Muscle of leg (tissue), 11 donors: Measurements from ENCODE around the gene PPM1H. TPM values are rescaled to one million over a fixed set of nuclear protein-coding genes. Genes with fewer than 3 reads are reported as not detected.

ENCODE experiments used
- DNase-seq: peaks from one replicate; pipeline ENCODE4 v3.0.0; 2013
- H3K27ac ChIP-seq: one replicate; pipeline ENCODE4 v1.5.1; 2013; ENCODE audit warnings: mild to moderate bottlenecking, low read length, control low read depth
- H3K27me3 ChIP-seq: one replicate; pipeline ENCODE4 v1.6.1; 2013; ENCODE audit warnings: low read length; ENCODE audit not compliant: control insufficient read depth, insufficient read depth
- H3K36me3 ChIP-seq: one replicate; pipeline ENCODE4 v1.6.1; 2013; ENCODE audit warnings: low read length; ENCODE audit not compliant: control insufficient read depth, insufficient read depth
- H3K4me1 ChIP-seq: one replicate; pipeline ENCODE4 v1.6.1; 2013; ENCODE audit warnings: low read length; ENCODE audit not compliant: control insufficient read depth, insufficient read depth
- H3K4me3 ChIP-seq: one replicate; pipeline ENCODE4 v1.5.1; 2013; ENCODE audit warnings: low read length, control low read depth
- H3K9me3 ChIP-seq: replicated peaks from 2 replicates; pipeline ENCODE4 v1.6.1; 2013; ENCODE audit warnings: low read depth, low read length; ENCODE audit not compliant: control insufficient read depth
- WGBS: methylation state at CpG from one replicate; pipeline ENCODE4 v1.1.5; 2013; ENCODE audit warnings: missing lambda C conversion rate; ENCODE audit not compliant: insufficient coverage; 5-methylcytosine and 5-hydroxymethylcytosine counted together
- polyA plus RNA-seq, 8 donors: library from polyadenylated mRNA; unstranded; fragments of 120-200 nt; gene quantifications; one replicate each; pipeline versions ENCODE4 v1.2.1 to v1.2.3, GENCODE V29; 2013; ENCODE audit warnings: inconsistent platforms in 1 of 8, low replicate concordance in 1 of 8; ENCODE audit not compliant: insufficient read length in 8 of 8, insufficient read depth in 1 of 8
- total RNA-seq: library from RNA; stranded (reverse); fragments of 120-200 nt; gene quantifications from one replicate; pipeline ENCODE4 v1.2.4, GENCODE V29; 2013

The PPM1H gene
- total and polyA plus RNA-seq, 9 donors: 2.7 to 4.2 (median 3.4) TPM

DNA sequence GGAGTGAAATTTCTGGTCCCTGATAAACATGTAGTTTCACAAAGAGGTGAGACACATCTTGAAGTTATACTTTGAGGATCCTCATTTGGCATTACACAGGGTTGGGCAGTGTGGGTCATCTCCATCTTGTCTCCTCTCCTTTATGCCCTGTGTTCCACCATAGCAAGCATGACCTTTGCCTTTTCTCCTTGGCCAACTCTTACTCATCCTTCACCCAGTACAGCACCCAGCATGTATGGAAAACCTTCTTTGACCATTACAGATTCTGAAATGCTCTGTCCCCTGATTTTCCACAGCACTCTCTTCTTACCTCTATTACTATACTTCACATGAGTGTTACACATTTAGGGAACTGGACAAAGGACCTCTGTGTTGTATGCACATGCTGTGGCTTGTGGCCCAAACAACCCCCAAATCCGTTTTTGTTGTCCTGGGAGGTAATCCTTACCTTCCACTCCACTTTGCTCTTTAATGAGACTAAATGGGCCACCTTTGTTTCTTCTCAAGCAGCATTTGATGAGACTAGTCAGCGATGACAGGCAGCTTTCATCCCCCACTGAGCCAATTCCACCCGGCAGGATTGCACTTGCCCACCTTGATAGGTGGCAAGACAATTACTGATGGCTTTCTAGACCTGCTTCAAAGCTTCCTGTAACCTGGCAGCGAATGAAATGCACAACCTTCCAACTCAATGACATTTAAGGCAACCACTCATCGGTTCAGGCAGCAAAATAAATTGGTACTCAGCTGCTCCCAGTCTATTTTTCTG lies 304.8 kb downstream of the PPM1H start:
- Histone ChIP-seq H3K27ac (no peak overlapping the region), H3K4me3 (no peak overlapping the region), H3K4me1 (peaks cover 17% of the 10 kb centered on the region), H3K27me3 (peaks cover 11% of the 10 kb centered on the region), H3K36me3 (no peaks in the 10 kb centered on the region), H3K9me3 (no peaks in the 10 kb centered on the region)
- WGBS: 87% methylated on average over 3 of the region's 5 CpGs
- no peak for DNase-seq

GRCh38 chr12:62629413-62629812 lies 305.5 kb downstream of the PPM1H start:
- 82% methylated on average over 3 of the region's 4 CpGs for WGBS
- no peaks in the 10 kb centered on the region for H3K9me3 ChIP-seq
- H3K36me3 ChIP-seq: no peaks in the 10 kb centered on the region
- H3K4me1 ChIP-seq: peaks cover 17% of the 10 kb centered on the region
- no peak for DNase-seq
- H3K27ac ChIP-seq: no peak overlapping the region
- H3K4me3 ChIP-seq: no peak overlapping the region
- H3K27me3 ChIP-seq: peaks cover 11% of the 10 kb centered on the region

DNA sequence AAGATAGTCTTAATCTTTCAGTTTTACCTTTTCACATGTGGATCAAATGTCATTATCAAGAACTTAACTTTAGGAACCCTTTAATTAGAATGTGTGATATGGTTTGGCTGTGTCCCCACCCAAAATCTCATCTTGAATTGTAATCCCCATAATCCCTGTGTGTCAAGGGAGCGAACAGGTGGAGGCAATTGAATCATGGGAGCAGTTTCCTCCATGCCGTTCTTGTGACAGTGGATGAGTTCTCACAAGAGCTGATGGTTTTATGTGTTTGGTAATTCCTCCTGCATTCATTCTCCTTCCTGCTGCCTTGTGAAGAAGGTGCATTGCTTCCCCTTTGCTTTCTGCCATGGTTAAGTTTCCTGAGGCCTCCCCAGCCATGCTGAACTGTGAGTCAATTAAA lies 307.8 kb downstream of the PPM1H start:
- Histone ChIP-seq H3K4me1 (peaks cover 7% of the 10 kb centered on the region), H3K36me3 (no peaks in the 10 kb centered on the region), H3K27me3 (peaks cover 6% of the 10 kb centered on the region), H3K27ac (no peak overlapping the region), H3K9me3 (no peaks in the 10 kb centered on the region), H3K4me3 (no peak overlapping the region)
- 33% methylated on average over 1 of the region's 2 CpGs for WGBS
- DNase-seq: no peak

- no peaks in the 10 kb centered on the region for H3K36me3 ChIP-seq
- H3K4me1 ChIP-seq: no peaks in the 10 kb centered on the region
- WGBS: 100% methylated on average over 1 of the region's 2 CpGs
- H3K4me3 ChIP-seq: no peak overlapping the region
- H3K27me3 ChIP-seq: no peaks in the 10 kb centered on the region
- no peak overlapping the region for H3K27ac ChIP-seq
- no peak for DNase-seq
- H3K9me3 ChIP-seq: no peaks in the 10 kb centered on the region
Observed at GRCh38 chr12:62625228-62625627, 309.7 kb downstream of the PPM1H start.

- 67% methylated on average over 2 of the region's 2 CpGs for WGBS
- Histone ChIP-seq H3K27me3 (no peaks in the 10 kb centered on the region), H3K9me3 (no peaks in the 10 kb centered on the region), H3K36me3 (no peaks in the 10 kb centered on the region), H3K4me3 (no peak overlapping the region), H3K4me1 (no peaks in the 10 kb centered on the region), H3K27ac (no peak overlapping the region)
- no peak for DNase-seq
Observed at GRCh38 chr12:62622177-62622576, 312.8 kb downstream of the PPM1H start.

DNA sequence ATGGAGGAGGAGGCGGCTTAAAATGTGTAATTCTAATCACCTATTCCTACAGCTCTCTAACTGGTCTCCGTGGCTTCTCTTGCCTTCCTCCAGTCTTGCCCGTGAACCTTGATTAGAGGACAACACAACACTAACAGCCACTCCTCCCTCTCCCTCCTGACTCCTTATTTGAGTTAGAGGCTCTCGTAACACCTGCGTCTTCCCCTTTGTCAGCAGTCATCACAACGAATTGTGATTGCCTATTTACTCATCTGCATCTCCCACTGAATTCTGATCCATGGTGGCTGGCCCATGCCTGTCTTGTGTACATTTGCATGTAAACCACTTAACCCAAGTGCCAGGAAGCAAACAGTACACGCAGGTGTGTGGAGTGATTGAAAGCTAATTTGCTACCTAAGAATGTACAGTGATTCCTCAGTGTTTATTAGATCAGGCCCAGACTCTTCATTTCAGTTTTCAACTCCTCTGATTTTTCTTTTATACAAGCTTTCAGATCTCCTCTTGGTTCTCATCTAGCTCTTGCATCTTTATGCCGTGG lies 313.8 kb downstream of the PPM1H start:
- Histone ChIP-seq H3K4me1 (no peaks in the 10 kb centered on the region), H3K36me3 (peaks cover 4% of the 10 kb centered on the region), H3K27me3 (no peaks in the 10 kb centered on the region), H3K4me3 (no peak overlapping the region), H3K27ac (no peak overlapping the region), H3K9me3 (no peaks in the 10 kb centered on the region)
- no peak for DNase-seq
- WGBS: 67% methylated on average over 6 of the region's 8 CpGs

GRCh38 chr12:62618930-62619329 lies 316.0 kb downstream of the PPM1H start:
- H3K27ac ChIP-seq: no peak overlapping the region
- H3K27me3 ChIP-seq: no peaks in the 10 kb centered on the region
- peaks cover 6% of the 10 kb centered on the region for H3K36me3 ChIP-seq
- no peaks in the 10 kb centered on the region for H3K9me3 ChIP-seq
- DNase-seq: no peak
- no CpG with 5 or more reads among the region's 2 CpGs for WGBS
- no peak overlapping the region for H3K4me3 ChIP-seq
- no peaks in the 10 kb centered on the region for H3K4me1 ChIP-seq

DNA sequence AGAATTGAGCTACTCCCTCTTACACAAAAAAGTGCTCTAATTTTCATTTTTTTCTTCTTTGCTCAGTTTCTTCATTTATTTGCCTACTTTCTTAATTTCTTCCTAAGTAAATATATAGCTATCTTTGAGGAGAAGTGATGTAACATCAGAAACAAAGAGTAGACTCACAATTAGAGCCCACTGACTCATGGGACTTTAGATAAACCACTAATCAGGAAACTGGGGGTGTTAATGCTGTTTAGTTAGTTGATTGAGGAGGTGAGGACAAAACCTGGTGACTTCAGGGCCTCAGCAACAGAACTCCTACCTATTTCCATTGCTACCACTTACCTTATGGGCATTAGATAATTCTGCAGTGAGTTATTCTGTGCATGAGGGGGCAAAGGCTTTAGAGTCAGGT lies 316.6 kb downstream of the PPM1H start:
- Histone ChIP-seq H3K27ac (no peak overlapping the region), H3K4me3 (no peak overlapping the region), H3K4me1 (no peaks in the 10 kb centered on the region), H3K9me3 (no peaks in the 10 kb centered on the region), H3K36me3 (peaks cover 6% of the 10 kb centered on the region), H3K27me3 (no peaks in the 10 kb centered on the region)
- no peak for DNase-seq

- H3K36me3 ChIP-seq: peaks cover 9% of the 10 kb centered on the region
- no peaks in the 10 kb centered on the region for H3K27me3 ChIP-seq
- H3K27ac ChIP-seq: no peak overlapping the region
- DNase-seq: peak; percentile 81
- no peaks in the 10 kb centered on the region for H3K9me3 ChIP-seq
- H3K4me1 ChIP-seq: no peaks in the 10 kb centered on the region
- WGBS: no CpG with 5 or more reads among the region's 1 CpG
- H3K4me3 ChIP-seq: no peak overlapping the region
Observed at GRCh38 chr12:62613081-62613480, 321.9 kb downstream of the PPM1H start.

GRCh38 chr12:62606654-62607053 lies 328.3 kb downstream of the PPM1H start:
- peaks cover 3% of the 10 kb centered on the region for H3K36me3 ChIP-seq
- H3K27ac ChIP-seq: no peak overlapping the region
- DNase-seq: no peak
- 100% methylated on average over 1 of the region's 1 CpG for WGBS
- peaks cover 4% of the 10 kb centered on the region for H3K4me1 ChIP-seq
- no peak overlapping the region for H3K4me3 ChIP-seq
- no peaks in the 10 kb centered on the region for H3K27me3 ChIP-seq
- H3K9me3 ChIP-seq: no peaks in the 10 kb centered on the region
